ENCODE results near the gene GTF2I. TPM values are rescaled to one million over a fixed set of nuclear protein-coding genes. Genes with fewer than 3 reads are reported as not detected.
A peak's percentile ranks its signal among the peaks of the same experiment; 100 is the strongest.

The GTF2I gene
- total and polyA plus RNA-seq, 12 donors = 19.0 to 393 (median 189) TPM

GRCh38 chr7:74674166-74674565 lies 16.6 kb downstream of the GTF2I start:
- intact Hi-C loops (cut with DNase I) = no loop called here
- Histone ChIP-seq H3K9me3 (replicated peaks in 1 of 3) (no peaks in the 10 kb centered on the region), H3K4me3 (no peak overlapping the region), H3K36me3 (replicated peaks in 1 of 2) (no peaks in the 10 kb centered on the region), H3K27me3 (no peaks in the 10 kb centered on the region), H3K27ac (no peak overlapping the region), H3K4me1 (replicated peaks in 1 of 2) (peaks cover 31 to 63% of the 10 kb centered on the region in 2 donors)
- peak in 2 of 7 donors; percentile 11 to 15 for DNase-seq
- WGBS, 4 donors = 82 to 87% (median 83%) methylated on average over 7 of the region's 7 CpGs
- TF ChIP-seq POLR2A (IDR thresholded peaks at IDR 0.05) = no peak
- no peak for TF ChIP-seq CTCF (IDR thresholded peaks at IDR 0.05)

- WGBS, 4 donors = 93 to 95% (median 94%) methylated on average over 3 of the region's 3 CpGs
- Histone ChIP-seq H3K9me3 (replicated peaks in 1 of 3) (no peaks in the 10 kb centered on the region), H3K36me3 (replicated peaks in 1 of 2) (no peaks in the 10 kb centered on the region), H3K4me1 (replicated peaks in 1 of 2) (peaks cover 0 to 17% of the 10 kb centered on the region in 2 donors), H3K27me3 (no peaks in the 10 kb centered on the region), H3K4me3 (no peak overlapping the region), H3K27ac (no peak overlapping the region)
- TF ChIP-seq POLR2A (IDR thresholded peaks at IDR 0.05) = no peak
- no peak for TF ChIP-seq CTCF (IDR thresholded peaks at IDR 0.05)
- intact Hi-C loops (cut with DNase I) = loop anchor here in 1 of 2 donors (5.0 kb wide), 1 partner anchor 39 kb away; no protein-coding TSS in a partner anchor
- DNase-seq = no peak
These were observed 25.3 kb downstream of the GTF2I start for GRCh38 chr7:74682829-74683228.

GRCh38 chr7:74683799-74684198 lies 26.3 kb downstream of the GTF2I start:
- Histone ChIP-seq H3K27me3 (no peaks in the 10 kb centered on the region), H3K9me3 (replicated peaks in 1 of 3) (no peaks in the 10 kb centered on the region), H3K4me1 (replicated peaks in 1 of 2) (peaks cover 0 to 17% of the 10 kb centered on the region in 2 donors), H3K27ac (peak overlapping the region in 2 of 5 donors; percentile 7 to 24), H3K4me3 (no peak overlapping the region), H3K36me3 (replicated peaks in 1 of 2) (no peaks in the 10 kb centered on the region)
- WGBS, 4 donors = 65 to 76% (median 73%) methylated on average over 5 of the region's 5 CpGs
- DNase-seq = peak in 1 of 7 donors; percentile 50
- intact Hi-C loops (cut with DNase I) = loop anchor here in 1 of 2 donors (5.0 kb wide), 1 partner anchor 39 kb away; no protein-coding TSS in a partner anchor
- no peak for TF ChIP-seq POLR2A (IDR thresholded peaks at IDR 0.05)
- TF ChIP-seq CTCF (IDR thresholded peaks at IDR 0.05) = no peak

- TF ChIP-seq POLR2A (IDR thresholded peaks at IDR 0.05) (no peak), CTCF (IDR thresholded peaks at IDR 0.05) (no peak)
These were observed 27.0 kb downstream of the GTF2I start for GRCh38 chr7:74684473-74684872.

More at GRCh38 chr7:74684473-74684872, 27.0 kb downstream of the GTF2I start:
- Histone ChIP-seq H3K4me3 (no peak overlapping the region), H3K27me3 (no peaks in the 10 kb centered on the region), H3K36me3 (replicated peaks in 1 of 2) (peaks cover 0 to 3% of the 10 kb centered on the region in 2 donors), H3K27ac (peak overlapping the region in 2 of 5 donors; percentile 7 to 24), H3K9me3 (replicated peaks in 1 of 3) (no peaks in the 10 kb centered on the region), H3K4me1 (replicated peaks in 1 of 2) (peaks cover 0 to 17% of the 10 kb centered on the region in 2 donors)
- intact Hi-C loops (cut with DNase I) = loop anchor here in 1 of 2 donors (5.0 kb wide), 1 partner anchor 38 kb away; no protein-coding TSS in a partner anchor
- WGBS, 4 donors = 76 to 87% (median 81%) methylated on average over 9 to 11 of the region's 11 CpGs
- DNase-seq = peak in 1 of 7 donors; percentile 53

Measured in adrenal gland (tissue), 12 donors.